ENCODE results near the gene LPA.

LPA gene

DNA sequence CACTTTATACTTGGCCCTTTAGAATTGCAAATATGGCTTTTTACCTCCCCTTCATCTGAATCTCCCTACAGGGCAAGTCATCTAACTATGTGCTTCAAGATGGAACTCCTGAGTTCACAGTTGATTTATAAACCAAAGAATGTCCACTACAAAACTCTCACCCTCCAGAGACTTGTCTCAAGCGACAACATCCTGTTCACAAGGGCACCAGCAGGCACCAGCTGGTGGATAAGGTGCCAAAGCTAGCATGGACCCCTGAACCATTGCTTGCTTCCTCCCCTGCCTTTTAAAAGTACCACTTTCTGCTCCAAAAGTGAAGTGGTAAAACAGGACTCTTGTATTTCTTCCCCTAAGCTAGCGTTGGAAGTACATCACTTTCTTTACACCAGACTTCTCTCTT lies 154.5 kb downstream of the LPA start:
- no peaks in the 10 kb centered on the region for H3K4me1 ChIP-seq (ENCODE audit: insufficient read depth, low read length)
- H3K9ac ChIP-seq (ENCODE audit: low read depth, low read length), result no peak overlapping the region
- H3K36me3 ChIP-seq (ENCODE audit: insufficient read depth, low read length), result no peaks in the 10 kb centered on the region
- H4K20me1 ChIP-seq (ENCODE audit: insufficient read depth, low read length), result no peaks in the 10 kb centered on the region
- H2AFZ ChIP-seq (ENCODE audit: low read depth, low read length), result no peak overlapping the region
- no peak overlapping the region for H3K27ac ChIP-seq (ENCODE audit: low read length)
- no peaks in the 10 kb centered on the region for H3K79me2 ChIP-seq (ENCODE audit: insufficient read depth, low read length)
- no peak for TF ChIP-seq CTCF (IDR thresholded peaks at IDR 0.05; ENCODE audit: borderline replicate concordance, extremely low read depth, low read length, poor library complexity, severe bottlenecking)
- TF ChIP-seq EZH2 (IDR thresholded peaks at IDR 0.05; ENCODE audit: borderline replicate concordance, low read depth, low read length, severe bottlenecking), result no peak
- H3K9me3 ChIP-seq (ENCODE audit: insufficient read depth, low read length, severe bottlenecking), result no peaks in the 10 kb centered on the region
- no peaks in the 10 kb centered on the region for H3K27me3 ChIP-seq (ENCODE audit: insufficient read depth, low read length, poor library complexity)
- no peak overlapping the region for H3K4me2 ChIP-seq (ENCODE audit: insufficient read depth, low read length)
- ATAC-seq (ENCODE audit: insufficient read depth, low read depth), result no peak
- no peak overlapping the region for H3K4me3 ChIP-seq (ENCODE audit: low read depth in 1 of 2, low read length in 2 of 2)
- no peak for DNase-seq

DNA sequence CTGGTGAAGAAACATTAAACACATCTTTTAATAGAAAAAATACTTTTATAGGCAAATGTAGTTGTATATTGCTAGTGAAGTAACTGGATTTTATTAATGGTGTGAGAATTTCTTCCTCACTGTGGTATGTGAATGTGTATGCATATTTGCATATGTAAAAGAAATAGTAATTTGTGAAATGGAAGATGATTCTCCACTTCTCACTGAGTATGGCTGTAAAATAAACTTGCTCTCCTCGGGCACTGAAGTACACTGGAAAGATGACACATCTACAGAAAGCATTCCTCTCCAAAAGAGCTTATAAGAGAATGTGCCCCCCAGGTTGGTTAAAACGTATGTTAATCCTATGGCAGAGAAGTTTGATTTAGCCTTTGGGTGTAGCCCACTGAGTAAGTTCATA lies 155.5 kb downstream of the LPA start:
- no peak overlapping the region for H3K27ac ChIP-seq (ENCODE audit: low read length)
- H3K36me3 ChIP-seq (ENCODE audit: insufficient read depth, low read length), result no peaks in the 10 kb centered on the region
- no peaks in the 10 kb centered on the region for H3K79me2 ChIP-seq (ENCODE audit: insufficient read depth, low read length)
- TF ChIP-seq CTCF (IDR thresholded peaks at IDR 0.05; ENCODE audit: borderline replicate concordance, extremely low read depth, low read length, poor library complexity, severe bottlenecking), result no peak
- no peak for TF ChIP-seq EZH2 (IDR thresholded peaks at IDR 0.05; ENCODE audit: borderline replicate concordance, low read depth, low read length, severe bottlenecking)
- no peaks in the 10 kb centered on the region for H3K4me1 ChIP-seq (ENCODE audit: insufficient read depth, low read length)
- H3K9me3 ChIP-seq (ENCODE audit: insufficient read depth, low read length, severe bottlenecking), result peaks cover 7% of the 10 kb centered on the region
- no peaks in the 10 kb centered on the region for H3K27me3 ChIP-seq (ENCODE audit: insufficient read depth, low read length, poor library complexity)
- no peaks in the 10 kb centered on the region for H4K20me1 ChIP-seq (ENCODE audit: insufficient read depth, low read length)
- no peak overlapping the region for H3K4me3 ChIP-seq (ENCODE audit: low read depth in 1 of 2, low read length in 2 of 2)
- H2AFZ ChIP-seq (ENCODE audit: low read depth, low read length), result no peak overlapping the region
- no peak overlapping the region for H3K9ac ChIP-seq (ENCODE audit: low read depth, low read length)
- H3K4me2 ChIP-seq (ENCODE audit: insufficient read depth, low read length), result no peak overlapping the region
- ATAC-seq (ENCODE audit: insufficient read depth, low read depth), result no peak
- DNase-seq, result no peak

DNA sequence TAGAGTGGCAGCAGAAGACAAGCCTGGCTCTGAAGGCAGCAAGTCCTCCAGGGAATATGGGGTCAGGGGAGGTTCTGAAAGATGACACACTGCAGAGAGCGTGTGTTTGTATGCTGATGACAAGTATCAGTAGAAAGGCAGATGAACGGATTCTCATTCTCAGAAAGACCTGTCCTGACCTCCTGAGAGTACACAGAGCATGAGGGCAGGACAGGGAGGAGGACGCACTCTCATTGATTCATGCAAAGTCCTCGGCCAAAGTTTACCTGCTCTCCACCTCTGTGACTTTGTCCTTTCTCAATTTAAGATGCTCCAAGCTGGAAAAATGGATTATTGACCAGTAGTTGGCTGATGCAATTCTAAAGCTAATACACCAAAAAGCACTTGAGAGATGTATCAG lies 156.7 kb downstream of the LPA start:
- Histone ChIP-seq H4K20me1 (ENCODE audit: insufficient read depth, low read length) (no peaks in the 10 kb centered on the region), H3K79me2 (ENCODE audit: insufficient read depth, low read length) (no peaks in the 10 kb centered on the region), H3K4me1 (ENCODE audit: insufficient read depth, low read length) (no peaks in the 10 kb centered on the region), H3K9ac (ENCODE audit: low read depth, low read length) (no peak overlapping the region), H3K27ac (ENCODE audit: low read length) (no peak overlapping the region), H3K4me3 (ENCODE audit: low read depth in 1 of 2, low read length in 2 of 2) (no peak overlapping the region), H3K9me3 (ENCODE audit: insufficient read depth, low read length, severe bottlenecking) (peaks cover 12% of the 10 kb centered on the region), H3K27me3 (ENCODE audit: insufficient read depth, low read length, poor library complexity) (no peaks in the 10 kb centered on the region), H2AFZ (ENCODE audit: low read depth, low read length) (no peak overlapping the region), H3K4me2 (ENCODE audit: insufficient read depth, low read length) (no peak overlapping the region), H3K36me3 (ENCODE audit: insufficient read depth, low read length) (no peaks in the 10 kb centered on the region)
- no peak for DNase-seq
- no peak for TF ChIP-seq CTCF (IDR thresholded peaks at IDR 0.05; ENCODE audit: borderline replicate concordance, extremely low read depth, low read length, poor library complexity, severe bottlenecking)
- TF ChIP-seq EZH2 (IDR thresholded peaks at IDR 0.05; ENCODE audit: borderline replicate concordance, low read depth, low read length, severe bottlenecking), result no peak
- ATAC-seq (ENCODE audit: insufficient read depth, low read depth), result 0 out of 3 replicates have a peak, but pooled peaks have one; percentile 33

- Histone ChIP-seq H3K4me3 (ENCODE audit: low read depth in 1 of 2, low read length in 2 of 2) (no peak overlapping the region), H3K79me2 (ENCODE audit: insufficient read depth, low read length) (no peaks in the 10 kb centered on the region), H3K27me3 (ENCODE audit: insufficient read depth, low read length, poor library complexity) (no peaks in the 10 kb centered on the region), H3K36me3 (ENCODE audit: insufficient read depth, low read length) (no peaks in the 10 kb centered on the region), H3K9me3 (ENCODE audit: insufficient read depth, low read length, severe bottlenecking) (peaks cover 13% of the 10 kb centered on the region), H2AFZ (ENCODE audit: low read depth, low read length) (no peak overlapping the region), H3K4me1 (ENCODE audit: insufficient read depth, low read length) (no peaks in the 10 kb centered on the region), H4K20me1 (ENCODE audit: insufficient read depth, low read length) (no peaks in the 10 kb centered on the region), H3K4me2 (ENCODE audit: insufficient read depth, low read length) (no peak overlapping the region), H3K9ac (ENCODE audit: low read depth, low read length) (no peak overlapping the region), H3K27ac (ENCODE audit: low read length) (no peak overlapping the region)
- ATAC-seq (ENCODE audit: insufficient read depth, low read depth), result no peak
- no peak for DNase-seq
- TF ChIP-seq EZH2 (IDR thresholded peaks at IDR 0.05; ENCODE audit: borderline replicate concordance, low read depth, low read length, severe bottlenecking), result no peak
- TF ChIP-seq CTCF (IDR thresholded peaks at IDR 0.05; ENCODE audit: borderline replicate concordance, extremely low read depth, low read length, poor library complexity, severe bottlenecking), result no peak
Observed at GRCh38 chr6:160505970-160506369, 158.1 kb downstream of the LPA start.
